ENCODE measurements around the gene MESP2. TPM values are rescaled to one million over a fixed set of nuclear protein-coding genes. Genes with fewer than 3 reads are reported as not detected.
"Not testable (repeated sequence)": the region's sequence is repeated elsewhere in the genome, so short reads cannot be mapped to it uniquely, and the experiment has no call there.

MESP2 gene
- total RNA-seq, 2 donors from 2014 or later, result not detected

- H3K27ac Mint-ChIP-seq; H3K4me3 Mint-ChIP-seq; ATAC-seq (replicated peaks in 1 of 2); H3K36me3 Mint-ChIP-seq (ENCODE audit: insufficient read depth in 2 of 2); H3K27me3 Mint-ChIP-seq (ENCODE audit: low read depth); DNase-seq; H3K9me3 Mint-ChIP-seq; H3K4me1 Mint-ChIP-seq (ENCODE audit: low read depth): not testable (repeated sequence)
Measured at GRCh38 chr15:89788585-89788984, 12.5 kb downstream of the MESP2 start.

GRCh38 chr15:89790206-89790605 is 14.1 kb downstream of the MESP2 start:
- H3K36me3 Mint-ChIP-seq (ENCODE audit: insufficient read depth in 2 of 2), result peaks cover 0 to 4% of the 10 kb centered on the region in 2 donors
- H3K27ac Mint-ChIP-seq, result no peak overlapping the region
- peaks cover 4 to 5% of the 10 kb centered on the region in 2 donors for H3K9me3 Mint-ChIP-seq
- DNase-seq, result no peak
- H3K4me1 Mint-ChIP-seq (ENCODE audit: low read depth), result no peaks in the 10 kb centered on the region
- ATAC-seq (replicated peaks in 1 of 2), result no peak
- H3K4me3 Mint-ChIP-seq, result no peak overlapping the region
- peaks cover 5% of the 10 kb centered on the region for H3K27me3 Mint-ChIP-seq (ENCODE audit: low read depth)

GRCh38 chr15:89790661-89791060 is 14.5 kb downstream of the MESP2 start:
- Mint-ChIP-seq H3K4me1 (ENCODE audit: low read depth) (no peaks in the 10 kb centered on the region), H3K4me3 (no peak overlapping the region)

GRCh38 chr15:89792106-89792805 is 16.1 kb downstream of the MESP2 start:
- no peak for DNase-seq
- no peak for ATAC-seq (replicated peaks in 1 of 2)
- Mint-ChIP-seq H3K27me3 (ENCODE audit: low read depth) (peaks cover 5% of the 10 kb centered on the region), H3K9me3 (peaks cover 4 to 6% of the 10 kb centered on the region in 2 donors), H3K36me3 (ENCODE audit: insufficient read depth in 2 of 2) (peaks cover 0 to 4% of the 10 kb centered on the region in 2 donors), H3K4me3 (no peak overlapping the region), H3K27ac (no peak overlapping the region), H3K4me1 (ENCODE audit: low read depth) (no peaks in the 10 kb centered on the region)

More at GRCh38 chr15:89790661-89791060, 14.5 kb downstream of the MESP2 start:
- H3K27me3 Mint-ChIP-seq (ENCODE audit: low read depth), result peaks cover 5% of the 10 kb centered on the region
- peaks cover 0 to 4% of the 10 kb centered on the region in 2 donors for H3K36me3 Mint-ChIP-seq (ENCODE audit: insufficient read depth in 2 of 2)
- DNase-seq, result no peak
- peaks cover 4 to 5% of the 10 kb centered on the region in 2 donors for H3K9me3 Mint-ChIP-seq
- ATAC-seq (replicated peaks in 1 of 2), result no peak
- no peak overlapping the region for H3K27ac Mint-ChIP-seq

GRCh38 chr15:89794627-89795241 is 18.6 kb downstream of the MESP2 start:
- DNase-seq (no peak), ATAC-seq (replicated peaks in 1 of 2) (no peak)
- H3K27me3 Mint-ChIP-seq (ENCODE audit: low read depth), result peaks cover 5% of the 10 kb centered on the region
- H3K36me3 Mint-ChIP-seq (ENCODE audit: insufficient read depth in 2 of 2), result no peaks in the 10 kb centered on the region
- H3K27ac Mint-ChIP-seq, result no peak overlapping the region
- H3K4me3 Mint-ChIP-seq, result no peak overlapping the region
- H3K4me1 Mint-ChIP-seq (ENCODE audit: low read depth), result no peaks in the 10 kb centered on the region
- H3K9me3 Mint-ChIP-seq, result peaks cover 0 to 2% of the 10 kb centered on the region in 2 donors

- Mint-ChIP-seq H3K9me3 (peaks cover 0 to 2% of the 10 kb centered on the region in 2 donors), H3K4me1 (ENCODE audit: low read depth) (no peaks in the 10 kb centered on the region), H3K36me3 (ENCODE audit: insufficient read depth in 2 of 2) (no peaks in the 10 kb centered on the region), H3K27me3 (ENCODE audit: low read depth) (peaks cover 5% of the 10 kb centered on the region), H3K27ac (no peak overlapping the region), H3K4me3 (no peak overlapping the region)
- DNase-seq (no peak), ATAC-seq (replicated peaks in 1 of 2) (no peak)
Measured at GRCh38 chr15:89795996-89796395, 19.9 kb downstream of the MESP2 start.

GRCh38 chr15:89797678-89798201 is 21.6 kb downstream of the MESP2 start:
- H3K9me3 Mint-ChIP-seq, result peaks cover 0 to 2% of the 10 kb centered on the region in 2 donors

GRCh38 chr15:89799011-89799911 is 23.1 kb downstream of the MESP2 start:
- ATAC-seq (replicated peaks in 1 of 2) (no peak), DNase-seq (no peak)
- Mint-ChIP-seq H3K27me3 (ENCODE audit: low read depth) (no peaks in the 10 kb centered on the region), H3K9me3 (peaks cover 0 to 2% of the 10 kb centered on the region in 2 donors), H3K4me1 (ENCODE audit: low read depth) (no peaks in the 10 kb centered on the region), H3K27ac (no peak overlapping the region), H3K36me3 (ENCODE audit: insufficient read depth in 2 of 2) (no peaks in the 10 kb centered on the region), H3K4me3 (no peak overlapping the region)

More at GRCh38 chr15:89797678-89798201, 21.6 kb downstream of the MESP2 start:
- Mint-ChIP-seq H3K36me3 (ENCODE audit: insufficient read depth in 2 of 2) (no peaks in the 10 kb centered on the region), H3K27me3 (ENCODE audit: low read depth) (peaks cover 4% of the 10 kb centered on the region), H3K4me3 (no peak overlapping the region), H3K27ac (no peak overlapping the region), H3K4me1 (ENCODE audit: low read depth) (no peaks in the 10 kb centered on the region)
- ATAC-seq (replicated peaks in 1 of 2), result no peak
- no peak for DNase-seq

- H3K27ac Mint-ChIP-seq, result no peak overlapping the region
- H3K27me3 Mint-ChIP-seq (ENCODE audit: low read depth), result no peaks in the 10 kb centered on the region
- H3K4me3 Mint-ChIP-seq, result no peak overlapping the region
- H3K36me3 Mint-ChIP-seq (ENCODE audit: insufficient read depth in 2 of 2), result no peaks in the 10 kb centered on the region
- DNase-seq (no peak), ATAC-seq (replicated peaks in 1 of 2) (no peak)
- no peaks in the 10 kb centered on the region for H3K4me1 Mint-ChIP-seq (ENCODE audit: low read depth)
- H3K9me3 Mint-ChIP-seq, result peaks cover 0 to 2% of the 10 kb centered on the region in 2 donors
Measured at GRCh38 chr15:89799918-89800498, 23.9 kb downstream of the MESP2 start.

GRCh38 chr15:89801471-89802195 is 25.5 kb downstream of the MESP2 start:
- Mint-ChIP-seq H3K4me3 (no peak overlapping the region), H3K27ac (no peak overlapping the region), H3K4me1 (ENCODE audit: low read depth) (no peaks in the 10 kb centered on the region), H3K36me3 (ENCODE audit: insufficient read depth in 2 of 2) (no peaks in the 10 kb centered on the region), H3K9me3 (peaks cover 0 to 2% of the 10 kb centered on the region in 2 donors), H3K27me3 (ENCODE audit: low read depth) (no peaks in the 10 kb centered on the region)
- no peak for DNase-seq
- ATAC-seq (replicated peaks in 1 of 2), result no peak

- Mint-ChIP-seq H3K36me3 (ENCODE audit: insufficient read depth in 2 of 2) (no peaks in the 10 kb centered on the region), H3K27ac (no peak overlapping the region), H3K4me1 (ENCODE audit: low read depth) (no peaks in the 10 kb centered on the region), H3K27me3 (ENCODE audit: low read depth) (no peaks in the 10 kb centered on the region), H3K9me3 (no peaks in the 10 kb centered on the region), H3K4me3 (no peak overlapping the region)
- DNase-seq (no peak), ATAC-seq (replicated peaks in 1 of 2) (no peak)
Measured at GRCh38 chr15:89802231-89802928, 26.2 kb downstream of the MESP2 start.
